CD4-positive, alpha-beta T cell treated with Interleukin-12 subunit alpha and Interleukin-12 subunit beta, for 1 hour (primary cell): ENCODE measurements around the gene MAPK6.
"Not testable (repeated sequence)": the region's sequence is repeated elsewhere in the genome, so short reads cannot be mapped to it uniquely, and the experiment has no call there.

ENCODE experiments used
- DNase-seq: peaks from one replicate; pipeline ENCODE4 v3.0.0-alpha.2; 2020

Gene MAPK6

GRCh38 chr15:52018693-52019393 is at the start of gene MAPK6:
Gene MAPK6, plus strand, starts transcription at chr15:52019219. Its CDS starts 27,242 bp downstream, at chr15:52046461.
- peak; percentile 95 for DNase-seq

- no peak for DNase-seq
These were observed 49.3 kb upstream of the MAPK6 start for GRCh38 chr15:51969728-51970127.

- no peak for DNase-seq
These were observed 48.7 kb upstream of the MAPK6 start for GRCh38 chr15:51970132-51970817.

- no peak for DNase-seq
These were observed 48.0 kb upstream of the MAPK6 start for GRCh38 chr15:51971032-51971374.

- peak; percentile 94 for DNase-seq
These were observed 47.5 kb upstream of the MAPK6 start, which contains the start of gene LEO1 for GRCh38 chr15:51971375-51972133. Gene LEO1, minus strand, starts transcription at chr15:51971778. Its CDS starts 33 bp downstream, at chr15:51971745.

GRCh38 chr15:51973220-51973619 is 45.8 kb upstream of the MAPK6 start:
- no peak for DNase-seq

- no peak for DNase-seq
These were observed 45.2 kb upstream of the MAPK6 start for GRCh38 chr15:51973775-51974174.

GRCh38 chr15:51982013-51982769 is 36.8 kb upstream of the MAPK6 start:
- peak; percentile 75 for DNase-seq

- DNase-seq, result no peak
These were observed 36.3 kb upstream of the MAPK6 start for GRCh38 chr15:51982770-51983103.

- no peak for DNase-seq
These were observed 27.9 kb upstream of the MAPK6 start for GRCh38 chr15:51991141-51991540.

GRCh38 chr15:51992953-51993352 is 26.1 kb upstream of the MAPK6 start:
- no peak for DNase-seq

GRCh38 chr15:52002351-52002750 is 16.7 kb upstream of the MAPK6 start:
- no peak for DNase-seq

GRCh38 chr15:52003089-52003488 is 15.9 kb upstream of the MAPK6 start:
- not testable (repeated sequence) for DNase-seq

- DNase-seq, result no peak
These were observed 15.3 kb upstream of the MAPK6 start for GRCh38 chr15:52003710-52004109.

- no peak for DNase-seq
These were observed 14.2 kb upstream of the MAPK6 start for GRCh38 chr15:52004806-52005205.

- DNase-seq, result no peak
These were observed 13.0 kb upstream of the MAPK6 start for GRCh38 chr15:52005748-52006701.

- no peak for DNase-seq
These were observed 12.2 kb upstream of the MAPK6 start for GRCh38 chr15:52006702-52007340.

GRCh38 chr15:52008359-52008697 is 10.7 kb upstream of the MAPK6 start:
- DNase-seq, result no peak

GRCh38 chr15:52008698-52009434 is 10.2 kb upstream of the MAPK6 start:
- DNase-seq, result no peak
